Calu3 (cell line): ENCODE results near the gene RSRC1. TPM values are rescaled to one million over a fixed set of nuclear protein-coding genes. Genes with fewer than 3 reads are reported as not detected.
"Not testable (repeated sequence)": the region's sequence is repeated elsewhere in the genome, so short reads cannot be mapped to it uniquely, and the experiment has no call there.

ENCODE experiments used
- BruUV-seq: library from RNA; stranded (reverse); fragments of 400-500 nt; replicated peaks from 2 replicates; lab custom pipeline; 2021; lab: Mats Ljungman, UMichigan
- CTCF ChIA-PET: fragments of 300-600 bp; sonication (Branson Sonifier 250); formaldehyde crosslinking; loops from one replicate; lab custom pipeline; 2022; ENCODE audit warnings: antibody characterized with exemption; lab: Charles Lee
- DNase-seq: peaks from one replicate; pipeline ENCODE4 v3.0.0; 2022
- H3K27ac Mint-ChIP-seq: one replicate; pipeline ENCODE4 v1.8.0; 2022; ENCODE audit warnings: mixed read lengths; ENCODE audit not compliant: unreplicated experiment
- H3K27me3 Mint-ChIP-seq: one replicate; pipeline ENCODE4 v1.8.0; 2022; ENCODE audit warnings: mixed read lengths; ENCODE audit not compliant: unreplicated experiment
- H3K36me3 Mint-ChIP-seq: one replicate; pipeline ENCODE4 v1.8.0; 2022; ENCODE audit warnings: mild to moderate bottlenecking, moderate library complexity, mixed read lengths; ENCODE audit not compliant: insufficient read depth, unreplicated experiment
- H3K4me1 Mint-ChIP-seq: one replicate; pipeline ENCODE4 v1.8.0; 2022; ENCODE audit warnings: mild to moderate bottlenecking, low read depth, mixed read lengths; ENCODE audit not compliant: unreplicated experiment
- H3K4me3 Mint-ChIP-seq: one replicate; pipeline ENCODE4 v1.8.0; 2022; ENCODE audit warnings: mild to moderate bottlenecking, low read depth, moderate library complexity, mixed read lengths; ENCODE audit not compliant: unreplicated experiment
- H3K9me3 Mint-ChIP-seq: one replicate; pipeline ENCODE4 v1.8.0; 2022; ENCODE audit warnings: low read depth, mixed read lengths; ENCODE audit not compliant: unreplicated experiment
- intact Hi-C: fragments of 100-400 bp; cut with micrococcal nuclease; formaldehyde crosslinking; loops from one replicate; pipeline ENCODE4 v1.10.0; 2022; ENCODE audit not compliant: unreplicated experiment
- total RNA-seq: library from RNA; stranded (reverse); gene quantifications from 2 replicates; pipeline ENCODE4 v1.2.3, GENCODE V29; 2022
- TF ChIP-seq, protein P1 (sequence below): fragments of 200-600 bp; IDR thresholded peaks from one replicate; pipeline ENCODE4 v1.8.0; 2022; ENCODE audit warnings: antibody characterized with exemption; ENCODE audit not compliant: unreplicated experiment

Gene RSRC1
- total RNA-seq, 1 experiment from 2014 or later = 81.3 TPM

DNA sequence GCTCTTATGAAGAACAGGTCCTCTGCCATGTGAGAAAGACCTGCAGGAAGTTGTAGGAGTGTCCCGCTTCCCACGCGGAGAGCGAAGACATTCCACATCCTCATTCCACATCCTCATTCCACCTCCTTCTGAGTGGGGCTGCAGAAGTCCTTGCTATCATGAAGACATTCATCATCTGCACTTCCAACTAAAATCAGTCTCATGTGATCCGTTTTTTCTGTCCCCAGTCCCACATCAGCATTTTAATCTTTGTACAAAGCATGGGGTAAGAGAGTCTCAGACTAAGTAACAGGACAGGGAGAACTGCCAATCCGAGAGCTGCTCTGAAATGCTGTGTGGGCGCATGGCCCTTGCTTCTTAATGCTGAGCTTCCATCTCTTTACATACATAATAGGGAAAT lies 227.2 kb downstream of the RSRC1 start:
- H3K9me3 Mint-ChIP-seq = no peaks in the 10 kb centered on the region
- intact Hi-C loops = no loop called here
- DNase-seq = no peak
- TF ChIP-seq, protein P1, sequence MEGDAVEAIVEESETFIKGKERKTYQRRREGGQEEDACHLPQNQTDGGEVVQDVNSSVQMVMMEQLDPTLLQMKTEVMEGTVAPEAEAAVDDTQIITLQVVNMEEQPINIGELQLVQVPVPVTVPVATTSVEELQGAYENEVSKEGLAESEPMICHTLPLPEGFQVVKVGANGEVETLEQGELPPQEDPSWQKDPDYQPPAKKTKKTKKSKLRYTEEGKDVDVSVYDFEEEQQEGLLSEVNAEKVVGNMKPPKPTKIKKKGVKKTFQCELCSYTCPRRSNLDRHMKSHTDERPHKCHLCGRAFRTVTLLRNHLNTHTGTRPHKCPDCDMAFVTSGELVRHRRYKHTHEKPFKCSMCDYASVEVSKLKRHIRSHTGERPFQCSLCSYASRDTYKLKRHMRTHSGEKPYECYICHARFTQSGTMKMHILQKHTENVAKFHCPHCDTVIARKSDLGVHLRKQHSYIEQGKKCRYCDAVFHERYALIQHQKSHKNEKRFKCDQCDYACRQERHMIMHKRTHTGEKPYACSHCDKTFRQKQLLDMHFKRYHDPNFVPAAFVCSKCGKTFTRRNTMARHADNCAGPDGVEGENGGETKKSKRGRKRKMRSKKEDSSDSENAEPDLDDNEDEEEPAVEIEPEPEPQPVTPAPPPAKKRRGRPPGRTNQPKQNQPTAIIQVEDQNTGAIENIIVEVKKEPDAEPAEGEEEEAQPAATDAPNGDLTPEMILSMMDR = no peak
- no peak overlapping the region for H3K4me3 Mint-ChIP-seq
- CTCF ChIA-PET = no interaction called here
- no peaks in the 10 kb centered on the region for H3K27me3 Mint-ChIP-seq
- H3K36me3 Mint-ChIP-seq = no peaks in the 10 kb centered on the region
- H3K27ac Mint-ChIP-seq = no peak overlapping the region
- peaks cover 10% of the 10 kb centered on the region for H3K4me1 Mint-ChIP-seq
- BruUV-seq = no TSS peak

DNA sequence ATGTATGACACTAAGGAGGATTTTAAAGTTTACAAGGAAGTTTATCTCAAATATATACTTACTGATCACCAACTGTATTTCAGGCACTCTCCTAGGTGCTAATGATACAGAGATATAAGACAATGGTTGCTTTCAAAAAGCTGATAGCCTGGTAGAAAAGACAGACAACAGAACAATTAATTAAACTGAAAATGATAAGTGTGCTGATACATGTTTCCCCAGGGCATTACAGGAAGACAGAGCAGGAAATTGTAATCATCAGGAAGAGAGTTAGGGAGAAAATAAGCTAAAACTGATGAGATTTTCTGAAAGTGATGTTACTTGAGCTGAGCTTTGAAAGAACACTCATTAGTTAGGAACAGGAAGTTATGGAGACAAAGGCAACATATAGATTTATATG lies 229.7 kb downstream of the RSRC1 start:
- Mint-ChIP-seq H3K4me1 (peaks cover 10% of the 10 kb centered on the region), H3K27ac (peak overlapping the region; percentile 59), H3K9me3 (no peaks in the 10 kb centered on the region), H3K4me3 (no peak overlapping the region), H3K36me3 (no peaks in the 10 kb centered on the region), H3K27me3 (no peaks in the 10 kb centered on the region)
- intact Hi-C loops = no loop called here
- CTCF ChIA-PET = interaction anchor here (0.7 to 1.7 kb wide), 3 partner anchors 9 to 26 kb away, joined by 3 to 8 read pairs (median 4); no protein-coding TSS in a partner anchor
- DNase-seq = no peak
- BruUV-seq = no TSS peak
- TF ChIP-seq, protein P1 = no peak

DNA sequence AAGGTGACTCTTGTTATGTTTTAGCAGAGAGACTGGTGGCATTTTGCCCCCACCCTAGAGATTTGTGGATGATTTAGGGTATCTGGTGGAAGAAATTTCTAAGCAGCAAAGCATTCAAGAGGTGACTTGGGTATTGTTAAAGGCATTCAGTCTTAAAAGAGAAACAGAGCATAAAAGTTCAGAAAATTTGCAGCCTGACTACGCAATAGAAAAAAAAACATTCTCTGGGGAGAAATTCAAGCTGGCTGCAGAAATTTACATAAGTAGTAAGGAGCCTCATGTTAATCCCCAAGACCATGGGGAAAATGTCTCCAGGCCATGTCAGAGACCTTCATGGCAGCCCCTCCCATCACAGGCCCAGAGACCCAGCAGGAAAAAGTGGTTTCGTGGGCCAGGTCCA lies 231.1 kb downstream of the RSRC1 start:
- H3K36me3 Mint-ChIP-seq, H3K4me3 Mint-ChIP-seq, CTCF ChIA-PET, H3K9me3 Mint-ChIP-seq, H3K27me3 Mint-ChIP-seq, H3K4me1 Mint-ChIP-seq, DNase-seq, intact Hi-C loops, BruUV-seq, H3K27ac Mint-ChIP-seq: not testable (repeated sequence)

DNA sequence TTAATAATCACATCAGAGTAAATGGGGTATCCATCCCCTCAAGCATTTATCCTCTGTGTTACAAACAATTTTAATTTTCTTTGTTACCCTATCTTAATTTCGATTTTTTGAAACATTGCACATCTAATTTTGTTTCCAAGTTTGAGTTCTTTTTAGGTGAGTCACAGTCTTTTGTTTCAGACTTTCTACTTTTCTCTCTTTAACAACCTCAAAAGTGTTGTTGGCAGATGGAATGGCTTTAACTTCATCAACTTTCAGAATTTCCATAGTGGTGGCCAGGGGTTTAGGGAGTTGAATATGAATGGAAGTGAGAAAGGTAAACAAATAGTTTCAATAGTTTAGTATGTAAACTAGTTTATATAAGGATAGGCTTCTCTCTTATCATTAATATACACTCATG lies 238.1 kb downstream of the RSRC1 start:
- Mint-ChIP-seq H3K4me3 (no peak overlapping the region), H3K27ac (no peak overlapping the region), H3K9me3 (no peaks in the 10 kb centered on the region), H3K27me3 (no peaks in the 10 kb centered on the region), H3K36me3 (no peaks in the 10 kb centered on the region), H3K4me1 (no peaks in the 10 kb centered on the region)
- intact Hi-C loops = no loop called here
- CTCF ChIA-PET = no interaction called here
- BruUV-seq = no TSS peak
- DNase-seq = no peak
- TF ChIP-seq, protein P1 = no peak

DNA sequence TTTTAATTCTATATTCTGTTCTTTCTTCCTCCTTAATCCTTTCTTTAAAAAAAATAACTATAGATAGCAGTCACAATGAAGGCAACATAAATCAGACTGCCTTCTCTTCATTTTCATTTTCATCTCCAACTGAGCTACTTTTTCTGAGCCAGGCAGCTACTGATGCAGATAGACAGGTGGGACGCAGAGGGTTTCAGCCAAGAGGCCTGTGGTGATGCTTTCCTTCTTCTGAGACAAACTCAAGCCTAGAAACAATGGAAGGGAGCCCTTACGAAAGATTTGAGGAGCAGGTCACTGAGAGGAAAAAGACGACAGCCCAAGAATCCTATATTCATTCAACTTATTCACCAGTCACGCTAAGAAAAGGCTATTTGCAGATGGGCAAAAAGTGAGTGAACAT lies 241.1 kb downstream of the RSRC1 start:
- no TSS peak for BruUV-seq
- no peak for DNase-seq

More for the DNA sequence above, 241.1 kb downstream of the RSRC1 start:
- Mint-ChIP-seq H3K9me3 (no peaks in the 10 kb centered on the region), H3K27me3 (no peaks in the 10 kb centered on the region), H3K4me1 (no peaks in the 10 kb centered on the region), H3K4me3 (no peak overlapping the region), H3K36me3 (no peaks in the 10 kb centered on the region), H3K27ac (no peak overlapping the region)
- TF ChIP-seq, protein P1 = no peak
- intact Hi-C loops = no loop called here
- CTCF ChIA-PET = no interaction called here
